ENCODE results near the gene CDHR5. TPM values are rescaled to one million over a fixed set of nuclear protein-coding genes. Genes with fewer than 3 reads are reported as not detected.

The CDHR5 gene
- total RNA-seq, 1 donor from 2014 or later, result not detected

- Histone ChIP-seq H3K27me3 (no peaks in the 10 kb centered on the region), H3K9me3 (no peaks in the 10 kb centered on the region), H3K36me3 (peaks cover 81% of the 10 kb centered on the region), H3K4me1 (no peaks in the 10 kb centered on the region), H3K27ac (no peak overlapping the region), H3K4me3 (no peak overlapping the region)
- intact Hi-C loops (cut with DNase I), result no loop called here
- DNase-seq, result no peak
- TF ChIP-seq CTCF (IDR thresholded peaks at IDR 0.05), result no peak
- peak; percentile 6 for ATAC-seq
Observed at GRCh38 chr11:586376-587316, 38.1 kb downstream of the CDHR5 start.

GRCh38 chr11:584287-584686, 40.5 kb downstream of the CDHR5 start:
- no peaks in the 10 kb centered on the region for H3K27me3 ChIP-seq
- TF ChIP-seq CTCF (IDR thresholded peaks at IDR 0.05), result no peak
- H3K9me3 ChIP-seq, result no peaks in the 10 kb centered on the region
- no peak overlapping the region for H3K27ac ChIP-seq
- DNase-seq (no peak), ATAC-seq (no peak)
- intact Hi-C loops (cut with DNase I), result no loop called here
- no peak overlapping the region for H3K4me3 ChIP-seq
- H3K36me3 ChIP-seq, result peaks cover 67% of the 10 kb centered on the region
- H3K4me1 ChIP-seq, result no peaks in the 10 kb centered on the region

GRCh38 chr11:581752-582151, 43.0 kb downstream of the CDHR5 start:
- Histone ChIP-seq H3K27ac (no peak overlapping the region), H3K4me3 (no peak overlapping the region), H3K9me3 (no peaks in the 10 kb centered on the region), H3K4me1 (peaks cover 18% of the 10 kb centered on the region), H3K36me3 (peaks cover 42% of the 10 kb centered on the region), H3K27me3 (no peaks in the 10 kb centered on the region)
- DNase-seq (no peak), ATAC-seq (no peak)
- intact Hi-C loops (cut with DNase I), result no loop called here
- TF ChIP-seq CTCF (IDR thresholded peaks at IDR 0.05), result no peak

GRCh38 chr11:581342-581741, 43.4 kb downstream of the CDHR5 start:
- TF ChIP-seq CTCF (IDR thresholded peaks at IDR 0.05), result no peak
- Histone ChIP-seq H3K27ac (no peak overlapping the region), H3K4me1 (peaks cover 18% of the 10 kb centered on the region), H3K9me3 (no peaks in the 10 kb centered on the region), H3K36me3 (peaks cover 38% of the 10 kb centered on the region), H3K4me3 (no peak overlapping the region), H3K27me3 (no peaks in the 10 kb centered on the region)
- intact Hi-C loops (cut with DNase I), result no loop called here
- ATAC-seq, result no peak
- DNase-seq, result no peak

GRCh38 chr11:579830-580601, 44.7 kb downstream of the CDHR5 start:
- Histone ChIP-seq H3K4me3 (no peak overlapping the region), H3K27ac (no peak overlapping the region), H3K36me3 (peaks cover 35% of the 10 kb centered on the region), H3K9me3 (no peaks in the 10 kb centered on the region), H3K4me1 (peaks cover 24% of the 10 kb centered on the region), H3K27me3 (no peaks in the 10 kb centered on the region)
- ATAC-seq (no peak), DNase-seq (no peak)
- intact Hi-C loops (cut with DNase I), result no loop called here
- no peak for TF ChIP-seq CTCF (IDR thresholded peaks at IDR 0.05)

Measured in upper lobe of right lung (tissue), 1 donor.